Vein endothelial cell (primary cell): ENCODE measurements around the gene NMNAT1. TPM values are rescaled to one million over a fixed set of nuclear protein-coding genes. Genes with fewer than 3 reads are reported as not detected.

ENCODE experiments used
- small RNA-seq: library from RNA; depleted of rRNA; stranded (forward); fragments of <200 nt; gene quantifications from one replicate; pipeline ENCODE3, GENCODE V24; 2012
- total RNA-seq: library from RNA; depleted of rRNA; stranded (reverse); fragments of >200 nt; gene quantifications from 2 replicates; pipeline ENCODE4 v1.2.3, GENCODE V29; 2012

The NMNAT1 gene
- 8.5 and 12.7 TPM in 2 replicates for total RNA-seq

GRCh38 chr1:9942939-9943788 lies at the start of gene NMNAT1, which contains the start of gene LZIC:
NMNAT1 (plus strand) TSS chr1:9943475; CDS start chr1:9972074, 28,599 bp downstream.
LZIC (minus strand) TSS chr1:9943391; CDS start chr1:9936619, 6,772 bp downstream.

DNA sequence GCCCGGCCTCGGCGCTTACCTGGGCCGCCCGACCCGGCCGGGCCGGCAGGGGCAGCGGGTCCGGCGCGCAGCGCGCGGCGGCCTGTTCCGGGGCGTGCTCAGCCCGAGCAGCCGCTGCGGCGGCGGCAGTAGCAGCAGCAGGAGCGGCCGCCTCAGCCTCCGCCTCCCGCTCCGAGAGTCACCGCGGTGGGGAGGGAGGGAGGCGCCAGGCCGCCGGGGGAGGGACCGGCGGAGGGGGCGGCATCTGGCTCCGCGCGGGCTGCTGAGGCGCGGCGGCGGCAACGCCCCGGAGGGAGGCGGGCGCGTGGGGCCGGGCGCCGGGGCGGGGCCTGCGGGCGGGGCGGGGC lies 33.2 kb upstream of the NMNAT1 start, which contains the start of gene CTNNBIP1:
TSS of gene CTNNBIP1 (minus strand) at position 194 of the 347 bp plus-strand sequence. CDS start 38,205 bp downstream, outside the sequence.

DNA sequence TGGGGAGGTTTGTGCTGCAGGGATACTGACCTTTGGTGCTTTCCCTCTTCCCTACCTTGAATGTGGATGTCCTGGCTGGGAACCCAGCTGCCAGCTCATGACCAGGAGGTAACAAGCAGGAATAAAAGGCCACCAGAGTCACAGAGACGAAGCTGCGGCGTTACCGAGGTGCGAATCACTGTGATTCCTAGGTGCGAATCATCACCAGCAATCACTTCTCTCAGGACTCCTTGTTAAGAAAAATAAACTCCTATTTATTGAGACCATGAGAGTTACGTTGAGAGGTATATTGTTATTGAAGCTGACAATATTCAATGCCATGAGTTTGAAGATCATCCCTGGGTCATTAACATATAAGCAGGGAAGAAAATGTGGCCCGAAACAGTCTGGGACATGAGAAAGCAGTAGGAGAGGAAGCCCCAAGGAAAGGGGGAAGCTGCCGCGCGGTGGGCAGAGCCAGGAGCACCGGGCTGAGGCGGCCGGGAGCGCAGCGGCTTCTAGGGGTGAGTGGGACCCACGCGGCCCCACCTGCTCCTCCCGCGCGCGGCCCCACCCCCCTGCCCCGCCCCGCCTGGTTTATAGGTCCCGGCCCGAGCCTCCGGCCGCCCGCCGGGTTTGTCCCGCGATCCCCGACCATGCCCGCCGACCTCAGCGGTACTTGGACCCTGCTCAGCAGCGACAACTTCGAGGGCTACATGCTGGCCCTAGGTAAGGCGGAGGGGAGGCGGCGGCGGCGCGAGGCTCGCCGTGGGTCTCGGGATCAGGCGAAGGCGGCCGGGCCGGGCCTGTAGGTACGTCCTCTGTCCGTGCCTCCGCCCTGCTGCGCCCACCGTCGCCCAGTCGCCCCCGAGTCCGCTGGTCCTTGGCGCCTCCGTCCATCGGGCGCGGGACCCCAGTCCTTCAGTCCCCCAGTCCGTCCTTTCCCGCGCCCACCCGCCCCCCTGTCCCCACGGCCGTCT lies 53.6 kb downstream of the NMNAT1 start, which contains the start of gene RBP7:
TSS of gene RBP7 (plus strand) at position 605 of the 959 bp plus-strand sequence. CDS start at position 636, 31 bp downstream.

DNA sequence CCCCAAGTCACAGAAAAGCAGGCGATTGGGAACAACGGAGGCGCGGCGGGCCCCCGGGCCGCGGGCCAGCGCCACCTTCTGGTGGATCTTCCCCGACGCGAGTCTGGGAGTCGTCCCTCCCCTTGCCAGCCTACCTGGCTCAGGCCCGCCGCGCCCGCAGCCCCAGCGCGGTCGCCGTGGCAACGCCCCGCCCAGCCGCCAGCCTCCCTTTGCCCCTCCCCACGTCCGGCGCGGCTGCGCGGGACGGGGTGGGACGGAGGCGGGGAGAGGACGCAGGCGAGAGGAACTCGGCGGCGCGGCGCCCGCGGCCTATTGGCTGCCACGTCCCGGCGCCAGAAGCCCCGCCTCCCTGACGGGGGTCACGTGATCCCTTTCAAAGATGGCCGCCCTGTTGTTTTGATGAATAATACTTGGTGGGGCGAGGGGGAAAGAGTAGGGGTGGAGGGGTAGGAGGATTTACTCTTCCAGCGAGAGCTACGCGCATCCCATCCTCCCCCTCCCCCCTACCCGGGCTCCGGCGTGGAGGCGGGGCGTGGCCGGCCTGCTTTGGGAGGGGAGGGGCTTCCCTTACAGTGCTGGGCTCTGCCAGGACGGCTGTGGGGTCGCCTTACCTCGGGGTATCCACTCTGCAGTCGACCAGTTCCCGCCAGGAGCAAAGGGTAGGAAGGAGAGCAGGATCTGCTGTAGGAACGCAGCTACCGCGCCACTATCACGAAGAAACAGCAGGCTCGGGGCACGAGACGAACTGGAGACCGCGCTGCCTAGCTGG lies 89.5 kb downstream of the NMNAT1 start, which contains the start of gene UBE4B:
TSS of gene UBE4B (plus strand) at position 369 of the 769 bp plus-strand sequence. CDS start 713 bp downstream, outside the sequence.

Small RNAs within 50 kb of the gene (small RNA-seq; reads per million reads assigned to genes)
- gene MIR5697, result 0.11 reads per million

Other genes starting within 250 kb of the NMNAT1 start
- 84.9 and 92.4 TPM in 2 replicates for gene CLSTN1, start 119.5 kb upstream of the NMNAT1 start, total RNA-seq
- 42.5 and 49.5 TPM in 2 replicates for gene CTNNBIP1, start 33.2 kb upstream of the NMNAT1 start, total RNA-seq
- gene LZIC, start 84 bp upstream of the NMNAT1 start, total RNA-seq, result 25.5 and 33.0 TPM in 2 replicates
- gene RBP7, start 53.8 kb downstream of the NMNAT1 start, total RNA-seq, result not detected in 2 replicates
- gene UBE4B, start 89.5 kb downstream of the NMNAT1 start, total RNA-seq, result 49.5 and 49.6 TPM in 2 replicates